HG03064 (cell line): Measurements from ENCODE around the gene HDAC4.
A peak's percentile ranks its signal among the peaks of the same experiment; 100 is the strongest.

Experiments
- ATAC-seq: cut with Tn5 transposase; IDR thresholded peaks from one replicate; pipeline ENCODE4 v1.9.1; 2021; ENCODE audit warnings: low read depth; ENCODE audit not compliant: unreplicated experiment

The HDAC4 gene

GRCh38 chr2:239370876-239371725, 29.7 kb downstream of the HDAC4 start:
- no peak for ATAC-seq

DNA sequence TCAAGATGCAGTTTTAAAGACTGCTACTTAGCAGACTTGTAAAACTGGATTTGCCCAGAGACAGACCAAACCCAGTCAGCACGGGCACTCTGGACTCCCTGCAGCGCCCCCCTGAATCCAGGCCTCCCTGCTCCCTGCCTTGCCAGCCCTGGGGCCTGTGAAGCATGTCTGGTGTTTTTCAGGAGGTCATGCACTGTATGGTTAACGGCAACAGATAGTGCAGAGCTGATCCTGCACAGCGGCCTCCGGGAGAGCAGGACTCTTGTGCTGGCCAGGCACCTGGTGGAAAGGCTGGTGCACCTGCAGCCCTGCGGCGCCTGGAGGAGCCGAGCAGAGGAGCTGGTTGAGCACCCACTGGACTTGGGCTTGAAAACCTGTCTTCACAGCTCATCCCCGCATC, 30.4 kb downstream of the HDAC4 start:
- no peak for ATAC-seq

DNA sequence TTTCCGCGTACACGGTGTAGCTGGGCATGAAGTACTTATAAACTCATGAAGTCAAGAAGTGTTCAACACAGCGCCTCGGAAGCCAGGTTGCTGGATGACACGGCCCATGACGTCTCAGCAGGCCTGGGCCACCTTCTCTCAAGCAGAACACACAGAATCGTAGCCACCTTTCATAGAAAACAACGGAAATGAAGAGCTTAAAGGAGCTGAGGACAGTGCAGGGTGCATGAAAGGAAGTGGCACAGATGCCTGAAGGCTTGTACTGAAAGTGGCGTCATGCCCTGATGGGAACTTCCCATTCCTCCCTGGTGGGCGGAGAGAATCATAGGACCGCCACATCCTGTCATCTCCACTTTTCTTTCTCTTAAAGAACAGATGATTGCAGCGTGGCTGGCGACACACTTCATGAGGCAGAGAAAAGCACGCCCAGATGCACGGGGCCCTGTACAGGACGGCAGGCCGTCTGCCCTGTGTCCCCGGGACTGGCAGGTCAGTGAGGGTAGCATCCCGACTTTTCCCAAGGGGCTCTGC, 31.1 kb downstream of the HDAC4 start:
- ATAC-seq, result peak; percentile 85

- peak; percentile 28 for ATAC-seq
Observed at GRCh38 chr2:239368906-239369552, 31.8 kb downstream of the HDAC4 start.

DNA sequence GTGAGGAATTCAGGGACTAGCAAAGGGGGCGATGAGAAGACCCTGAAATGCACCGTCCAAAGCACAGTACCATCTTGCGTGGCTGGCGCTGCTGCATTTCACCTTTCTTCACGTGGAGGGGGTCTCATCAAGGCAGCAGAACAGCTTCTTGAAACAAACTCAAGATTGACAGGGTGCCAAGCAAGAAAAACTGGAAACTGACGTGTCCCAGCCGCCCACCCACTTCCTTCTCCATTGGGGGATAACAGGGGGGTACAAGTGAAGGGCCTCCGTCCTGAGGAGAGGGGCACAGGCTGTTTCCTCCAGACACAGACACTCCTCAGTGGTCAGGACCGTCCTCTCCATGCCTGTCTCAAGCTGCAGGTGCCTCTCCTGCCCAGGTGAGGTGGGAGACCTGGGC, 32.5 kb downstream of the HDAC4 start:
- ATAC-seq, result no peak

DNA sequence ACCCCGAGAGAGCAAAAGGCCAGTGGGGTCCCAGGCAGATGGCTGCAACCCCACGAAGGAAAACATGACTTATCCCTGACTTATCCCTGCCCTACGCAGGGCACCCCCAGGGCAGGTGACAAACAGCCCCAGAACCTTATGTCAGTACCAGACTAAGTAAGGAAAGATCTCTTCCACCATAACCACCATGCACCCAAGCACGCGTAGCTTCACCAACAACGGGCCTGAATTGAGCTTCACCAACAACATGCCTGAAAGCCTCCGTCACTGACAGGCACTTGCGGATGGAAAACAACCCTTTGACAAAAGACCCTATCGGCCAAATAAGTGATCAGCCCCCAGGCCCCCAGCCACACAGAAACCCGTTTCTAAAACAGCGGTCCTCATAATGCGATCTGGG, 34.1 kb downstream of the HDAC4 start:
- no peak for ATAC-seq

DNA sequence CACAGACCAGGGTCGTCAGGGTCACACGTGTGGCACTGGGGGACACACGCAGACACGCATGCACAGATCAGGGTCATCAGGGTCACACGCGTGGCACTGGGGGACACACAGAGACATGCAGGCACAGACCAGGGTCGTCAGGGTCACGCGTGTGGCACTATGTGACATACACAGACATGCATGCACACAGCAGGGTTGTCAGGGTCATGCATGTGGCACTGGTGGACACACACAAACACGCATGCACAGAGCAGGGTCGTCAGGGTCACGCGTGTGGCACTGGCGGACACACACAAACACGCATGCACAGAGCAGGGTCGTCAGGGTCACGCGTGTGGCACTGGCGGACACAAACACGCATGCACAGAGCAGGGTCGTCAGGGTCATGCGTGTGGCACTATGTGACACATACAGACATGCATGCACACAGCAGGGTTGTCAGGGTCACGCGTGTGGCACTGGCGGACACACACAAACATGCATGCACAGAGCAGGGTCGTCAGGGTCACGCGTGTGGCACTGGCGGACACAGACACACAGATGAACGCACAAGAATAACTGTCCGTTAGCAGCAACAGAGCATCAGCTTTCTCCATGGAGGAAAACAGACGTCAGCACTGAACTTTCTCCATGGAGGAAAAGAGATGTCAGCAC, 34.9 kb downstream of the HDAC4 start:
- ATAC-seq, result no peak

DNA sequence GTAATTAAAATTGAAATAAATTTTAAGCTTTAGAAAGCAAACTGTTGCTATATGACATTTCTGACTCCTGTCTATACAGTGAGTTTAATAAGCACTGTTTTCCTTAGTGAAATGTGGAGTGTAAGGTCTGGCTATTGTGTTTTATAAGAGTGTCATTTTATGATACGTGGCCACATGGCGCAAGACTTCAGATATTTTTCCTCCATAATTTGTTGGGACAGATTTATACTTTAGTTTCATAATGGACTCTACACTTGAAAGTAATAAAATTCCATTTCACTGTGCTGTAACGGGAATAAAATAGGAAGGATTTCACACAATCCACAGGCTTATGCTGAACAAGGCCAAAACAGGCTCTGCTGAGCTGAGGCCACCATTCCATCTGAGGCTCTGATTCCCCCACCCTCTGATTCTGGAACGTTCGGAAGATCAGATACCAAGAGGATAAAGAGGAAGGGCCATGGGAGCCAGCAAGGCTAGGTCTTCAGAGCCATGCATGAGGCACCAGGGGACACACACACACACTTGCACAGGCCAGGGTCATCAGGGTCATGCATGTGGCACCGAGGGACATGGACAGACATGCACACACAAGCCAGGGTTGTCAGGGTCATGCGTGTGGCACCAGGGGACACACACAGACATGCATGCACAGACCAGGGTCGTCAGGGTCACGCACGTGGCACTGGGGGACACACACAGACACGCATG, 35.6 kb downstream of the HDAC4 start:
- no peak for ATAC-seq

GRCh38 chr2:239363946-239364637, 36.7 kb downstream of the HDAC4 start:
- no peak for ATAC-seq

DNA sequence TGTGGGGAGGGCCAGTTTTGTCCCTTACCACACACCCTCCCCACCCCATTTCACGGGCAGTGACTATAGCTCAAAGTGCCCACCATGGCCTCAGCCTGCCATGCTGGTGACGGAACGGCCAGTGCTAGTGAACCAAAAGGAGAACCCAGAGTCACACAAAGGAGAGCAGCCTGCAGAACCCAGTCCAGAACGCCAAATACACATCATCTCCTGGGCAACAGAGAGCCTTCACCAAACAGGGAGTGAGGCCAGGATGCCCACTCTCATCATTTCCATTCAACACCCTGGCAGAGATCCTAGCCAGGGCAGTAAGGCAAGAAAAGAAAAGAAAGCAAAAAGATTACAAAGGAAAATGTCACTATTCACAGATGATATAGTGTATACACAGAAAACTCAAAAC, 38.3 kb downstream of the HDAC4 start:
- no peak for ATAC-seq

GRCh38 chr2:239361311-239361642, 39.5 kb downstream of the HDAC4 start:
- no peak for ATAC-seq

DNA sequence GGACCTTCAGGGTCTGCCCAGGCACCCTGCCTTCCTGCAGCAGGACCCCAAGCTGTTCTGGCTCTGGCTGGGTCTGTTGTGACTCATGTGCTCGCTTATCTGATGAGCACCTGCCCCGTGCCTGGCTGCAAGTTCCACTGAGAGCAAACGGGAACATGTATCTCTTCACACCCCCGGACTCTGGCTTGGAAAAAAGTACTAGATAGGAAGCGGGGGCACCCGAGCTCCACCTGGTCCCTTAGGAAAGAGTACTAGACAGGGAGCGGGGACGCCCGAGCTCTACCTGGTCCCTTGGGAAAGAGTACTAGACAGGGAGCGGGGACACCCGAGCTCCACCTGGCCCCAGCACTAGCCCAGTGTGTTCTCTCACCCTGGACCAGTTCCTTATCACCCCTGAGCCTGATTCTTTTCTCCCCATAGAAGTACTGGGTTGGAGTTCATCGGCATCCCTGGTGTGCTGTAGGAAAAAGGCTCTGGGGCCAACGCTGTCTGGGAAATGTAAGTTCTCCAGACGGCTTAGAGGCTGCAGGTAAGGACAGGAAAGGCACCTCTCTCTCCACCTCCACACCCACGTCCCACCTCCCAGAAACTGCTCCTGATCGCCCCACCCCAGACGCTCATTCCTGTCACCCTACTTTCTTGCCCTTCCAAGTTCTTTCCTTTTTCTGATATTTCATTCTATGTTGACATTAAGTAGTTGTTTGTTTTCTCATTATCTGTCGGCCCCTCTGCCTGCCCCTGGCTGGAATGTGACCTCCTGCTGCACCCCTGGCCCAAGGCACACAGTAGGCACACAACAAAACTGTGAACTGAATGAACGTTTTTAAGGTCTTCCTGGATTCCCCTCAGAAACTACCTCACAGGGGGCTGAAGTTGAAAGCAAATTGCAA, 40.2 kb downstream of the HDAC4 start:
- ATAC-seq, result no peak

- no peak for ATAC-seq
Observed at GRCh38 chr2:239360008-239360407, 40.8 kb downstream of the HDAC4 start.

GRCh38 chr2:239359196-239359912, 41.5 kb downstream of the HDAC4 start:
- no peak for ATAC-seq

- ATAC-seq, result no peak
Observed at GRCh38 chr2:239358062-239358754, 42.6 kb downstream of the HDAC4 start.

DNA sequence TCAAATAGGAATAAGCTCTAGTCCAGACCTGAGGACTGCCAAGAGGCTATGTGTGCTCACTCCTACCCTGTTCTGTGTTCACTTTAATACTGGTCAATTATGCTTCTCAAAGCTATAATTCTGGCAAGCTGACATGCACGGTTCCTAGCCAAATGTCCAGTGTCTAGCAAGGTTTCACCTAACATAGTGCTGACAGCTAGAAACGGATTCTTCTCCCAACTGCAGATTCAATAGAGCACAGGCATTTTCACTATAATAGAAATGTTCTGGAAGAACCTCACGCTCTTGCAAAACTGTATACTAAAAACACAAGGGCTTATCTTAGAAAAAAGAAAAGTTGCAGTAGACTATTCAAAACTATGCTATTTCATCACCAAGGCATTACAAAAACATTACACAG, 45.1 kb downstream of the HDAC4 start:
- no peak for ATAC-seq

DNA sequence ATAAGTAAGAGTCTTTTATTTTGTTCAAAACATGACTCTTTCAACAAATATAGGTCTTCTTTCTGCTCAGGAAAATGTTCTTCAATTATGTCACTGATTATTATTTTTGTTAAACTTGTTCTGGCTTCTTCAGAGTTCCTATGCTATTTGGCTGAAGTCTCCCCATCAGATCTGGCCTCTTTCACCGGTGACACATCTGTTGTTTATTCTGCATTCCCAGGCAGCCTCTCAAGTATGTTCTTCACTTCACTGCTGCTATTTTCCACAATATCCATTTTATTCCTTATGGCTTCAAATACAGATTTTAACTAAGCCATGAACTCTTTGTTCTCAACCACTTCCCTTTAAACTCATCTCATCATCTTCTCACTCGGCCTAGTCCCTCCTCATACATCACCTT, 45.7 kb downstream of the HDAC4 start:
- no peak for ATAC-seq

DNA sequence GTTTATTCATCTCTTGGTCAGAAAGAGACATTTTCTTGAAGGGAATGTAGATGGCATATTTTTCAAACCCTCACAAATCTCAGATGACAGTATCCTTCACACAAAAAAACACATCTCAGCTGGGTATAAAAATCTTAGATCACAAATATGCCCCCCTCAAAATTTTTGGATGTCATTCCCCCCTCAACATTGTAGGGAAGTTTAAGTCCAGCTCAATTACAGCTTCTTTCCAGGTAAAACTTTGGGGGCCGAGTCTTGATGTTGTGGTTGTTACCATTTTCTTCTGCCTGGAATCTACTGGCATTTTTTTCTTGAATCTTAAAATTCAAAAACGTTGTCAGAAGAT, 46.1 kb downstream of the HDAC4 start:
- no peak for ATAC-seq
